SK-N-SH (cell line): ENCODE results near the gene TMEM132D. TPM values are rescaled to one million over a fixed set of nuclear protein-coding genes. Genes with fewer than 3 reads are reported as not detected.

Experiments used
- CTCF ChIA-PET: fragments of 300-600, 350-600 bp; formaldehyde crosslinking; extraction: SDS; loops from one replicate; lab custom pipeline; 2021; lab: Yijun Ruan, JAX
- POLR2A ChIA-PET: fragments of 350-600 bp; sonication (Branson Sonifier 250); formaldehyde crosslinking; extraction: SDS; loops from one replicate; lab custom pipeline; 2020; ENCODE audit warnings: antibody characterized with exemption, inconsistent platforms; lab: Yijun Ruan, JAX
- DNase-seq: peaks from one replicate; pipeline ENCODE4 v3.0.0; 2012
- H2AFZ ChIP-seq: fragments of 200-600 bp; sonication (generic); 2 replicates; pipeline ENCODE4 v1.8.1; 2016; ENCODE audit warnings: antibody characterized with exemption, mild to moderate bottlenecking, low read depth
- H3F3A ChIP-seq: fragments of 200-600 bp; sonication (generic); replicated peaks from 2 replicates; pipeline ENCODE3; 2016; ENCODE audit warnings: antibody characterized with exemption, mild to moderate bottlenecking; ENCODE audit not compliant: insufficient read depth
- H3K27ac ChIP-seq, 2 experiments: fragments of 200-500 bp in 1 of 2; fragments of 200-600 bp in 1 of 2; sonication (Bioruptor generic) in 1 of 2; sonication (generic), shearing (Covaris generic) in 1 of 2; 2 replicates each; pipeline versions ENCODE4 v1.5.1 to v1.6.1; 2014 to 2016; ENCODE audit warnings: low read depth in 2 of 2, inconsistent platforms in 1 of 2, low read length in 1 of 2, mild to moderate bottlenecking in 1 of 2, mixed read lengths in 1 of 2
- H3K27me3 ChIP-seq: fragments of 200-600 bp; sonication (generic), shearing (Covaris generic); 2 replicates; pipeline ENCODE4 v1.6.1; 2016; ENCODE audit warnings: mixed run types; ENCODE audit not compliant: insufficient read depth
- H3K36me3 ChIP-seq, 2 experiments: fragments of 200-500 bp in 1 of 2; fragments of 200-600 bp in 1 of 2; sonication (Bioruptor generic) in 1 of 2; sonication (generic) in 1 of 2; replicated peaks in 1 of 2; 2 replicates each; pipeline versions ENCODE3 to v1.5.1; 2014 to 2016; ENCODE audit warnings: low read length in 1 of 2, mild to moderate bottlenecking in 1 of 2; ENCODE audit not compliant: insufficient read depth in 2 of 2, control insufficient read depth in 1 of 2
- H3K4me1 ChIP-seq, 2 experiments: fragments of 200-500 bp in 1 of 2; fragments of 200-600 bp in 1 of 2; sonication (Bioruptor generic) in 1 of 2; sonication (generic), shearing (Covaris generic) in 1 of 2; 2 replicates each; pipeline versions ENCODE4 v1.5.1 to v1.6.1; 2014 to 2016; ENCODE audit warnings: low read depth in 1 of 2, low read length in 1 of 2, mixed run types in 1 of 2; ENCODE audit not compliant: insufficient read depth in 2 of 2, control insufficient read depth in 1 of 2
- H3K4me2 ChIP-seq: fragments of 200-600 bp; sonication (generic), shearing (Covaris generic); 2 replicates; pipeline ENCODE4 v1.6.1; 2017; ENCODE audit warnings: mixed run types
- H3K4me3 ChIP-seq, 2 experiments: fragments of 200-500 bp in 1 of 2; fragments of 200-600 bp in 1 of 2; sonication (Bioruptor generic) in 1 of 2; sonication (generic), shearing (Covaris generic) in 1 of 2; 2 replicates each; pipeline versions ENCODE4 v1.5.1 to v1.8.1; 2014 to 2016; ENCODE audit warnings: low read depth in 2 of 2, inconsistent platforms in 1 of 2, low read length in 1 of 2, mild to moderate bottlenecking in 1 of 2, mixed read lengths in 1 of 2, moderate library complexity in 1 of 2
- H3K79me2 ChIP-seq: fragments of 200-600 bp; sonication (generic); 2 replicates; pipeline ENCODE4 v1.8.1; 2017; ENCODE audit warnings: mild to moderate bottlenecking; ENCODE audit not compliant: insufficient read depth
- H3K9ac ChIP-seq: fragments of 200-600 bp; sonication (generic); 2 replicates; pipeline ENCODE4 v1.6.1; 2017; ENCODE audit warnings: mixed run types
- H3K9me2 ChIP-seq: fragments of 200-600 bp; sonication (generic); 2 replicates; pipeline ENCODE4 v1.6.1; 2017; ENCODE audit warnings: mixed run types
- H3K9me3 ChIP-seq: fragments of 200-600 bp; sonication (generic); 2 replicates; pipeline ENCODE4 v1.6.1; 2017; ENCODE audit warnings: mixed run types, mild to moderate bottlenecking, moderate library complexity
- H4K20me1 ChIP-seq: fragments of 200-600 bp; sonication (generic); 2 replicates; pipeline ENCODE4 v1.6.1; 2017; ENCODE audit warnings: mild to moderate bottlenecking, mixed run types; ENCODE audit not compliant: insufficient read depth
- CHD2 ChIP-seq: fragments of 150-350 bp; IDR thresholded peaks from 2 replicates; pipeline ENCODE4 v1.6.1; 2018; ENCODE audit warnings: low read length; ENCODE audit not compliant: partially characterized antibody
- EP300 ChIP-seq, 2 experiments: IDR thresholded peaks; 2 replicates each; pipeline versions ENCODE4 v1.4.0 to v1.6.1; 2012; ENCODE audit warnings: borderline replicate concordance in 1 of 2, low read depth in 1 of 2, low read length in 1 of 2
- FOXJ3 ChIP-seq: sonication (generic); formaldehyde crosslinking; IDR thresholded peaks from 2 replicates; pipeline ENCODE4 v1.5.1; 2020; ENCODE audit warnings: mild to moderate bottlenecking, missing genetic modification reagents
- FOXM1 ChIP-seq: IDR thresholded peaks from 2 replicates; pipeline ENCODE4 v1.4.0; 2012; ENCODE audit warnings: low read depth, mild to moderate bottlenecking
- GABPA ChIP-seq: IDR thresholded peaks from 2 replicates; pipeline ENCODE4 v1.4.0; 2012; ENCODE audit warnings: low read depth, mild to moderate bottlenecking
- GATA2 ChIP-seq: sonication (generic); formaldehyde crosslinking; IDR thresholded peaks from 2 replicates; pipeline ENCODE4 v1.5.0; 2020; ENCODE audit warnings: mild to moderate bottlenecking, missing genetic modification reagents
- JUND ChIP-seq: IDR thresholded peaks from 2 replicates; pipeline ENCODE4 v1.4.0; 2012
- NFIC ChIP-seq: IDR thresholded peaks from 2 replicates; pipeline ENCODE4 v1.4.0; 2012; ENCODE audit warnings: borderline replicate concordance
- PBX3 ChIP-seq: IDR thresholded peaks from 2 replicates; pipeline ENCODE4; 2012
- POLR2AphosphoS5 ChIP-seq: IDR thresholded peaks from 2 replicates; pipeline ENCODE4 v1.6.1; 2012; ENCODE audit warnings: low read depth, low read length
- RCOR1 ChIP-seq: fragments of 150-350 bp; IDR thresholded peaks from 2 replicates; pipeline ENCODE4 v1.6.1; 2017; ENCODE audit warnings: antibody characterized with exemption, low read length
- RFX5 ChIP-seq: IDR thresholded peaks from 2 replicates; pipeline ENCODE4 v1.6.1; 2012; ENCODE audit warnings: mild to moderate bottlenecking, improper control_type of control experiment, low read length
- SMC3 ChIP-seq: IDR thresholded peaks from 2 replicates; pipeline ENCODE4 v1.6.1; 2012; ENCODE audit warnings: low read depth, low read length, improper control_type of control experiment
- TAF1 ChIP-seq: IDR thresholded peaks from 2 replicates; pipeline ENCODE4 v1.6.1; 2012; ENCODE audit warnings: low read depth, mild to moderate bottlenecking, low read length, moderate library complexity, borderline replicate concordance
- TEAD4 ChIP-seq: IDR thresholded peaks from 2 replicates; pipeline ENCODE4 v1.4.0; 2012; ENCODE audit warnings: mild to moderate bottlenecking, borderline replicate concordance; ENCODE audit not compliant: insufficient read depth
- USF1 ChIP-seq: IDR thresholded peaks from 2 replicates; pipeline ENCODE4 v1.4.0; 2012; ENCODE audit warnings: low read depth, borderline replicate concordance
- USF2 ChIP-seq: fragments of 150-350 bp; IDR thresholded peaks from 2 replicates; pipeline ENCODE4 v1.6.1; 2017; ENCODE audit warnings: antibody characterized with exemption, low read length, low read depth, borderline replicate concordance
- YY1 ChIP-seq: IDR thresholded peaks from 2 replicates; pipeline ENCODE4 v1.4.0; 2012; ENCODE audit warnings: low read depth, mild to moderate bottlenecking
- WGBS: methylation state at CpG from one replicate; pipeline ENCODE4 v1.1.6; 2017; ENCODE audit warnings: low lambda C conversion rate; 5-methylcytosine and 5-hydroxymethylcytosine counted together
- polyA plus RNA-seq, 3 experiments: library from polyadenylated mRNA; depleted of rRNA; stranded (reverse); fragments of >200 nt; gene quantifications; 2 replicates each; pipeline ENCODE4 v1.2.3, GENCODE V29; 2012
- TF ChIP-seq, protein P1 (sequence below): IDR thresholded peaks from 2 replicates; pipeline ENCODE4 v1.4.0; 2012; ENCODE audit warnings: low read depth
- TF ChIP-seq, protein P2 (sequence below): IDR thresholded peaks from 2 replicates; pipeline ENCODE4 v1.4.0; 2012; ENCODE audit warnings: low read depth, borderline replicate concordance

TMEM132D gene
- polyA plus RNA-seq, 1 of the 3 experiments (the other 2 are of a cell fraction): not detected

- Histone ChIP-seq H3K27ac (no peak overlapping the region), H3K4me1 (no peaks in the 10 kb centered on the region), H3K36me3 (no peaks in the 10 kb centered on the region), H3F3A (no peaks in the 10 kb centered on the region), H3K9me3 (no peaks in the 10 kb centered on the region), H4K20me1 (no peaks in the 10 kb centered on the region), H3K4me3 (no peak overlapping the region), H2AFZ (no peak overlapping the region), H3K9ac (no peak overlapping the region), H3K9me2 (no peaks in the 10 kb centered on the region)
- ChIA-PET CTCF (no interaction called here), POLR2A (no interaction called here)
- no peak for DNase-seq
- 6% methylated on average over 4 of the region's 4 CpGs for WGBS
- no peak for TF ChIP-seq POLR2AphosphoS5
- TF ChIP-seq TEAD4: no peak
- TF ChIP-seq JUND: no peak
- TF ChIP-seq, protein P1, sequence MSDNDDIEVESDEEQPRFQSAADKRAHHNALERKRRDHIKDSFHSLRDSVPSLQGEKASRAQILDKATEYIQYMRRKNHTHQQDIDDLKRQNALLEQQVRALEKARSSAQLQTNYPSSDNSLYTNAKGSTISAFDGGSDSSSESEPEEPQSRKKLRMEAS: no peak
- no peak for TF ChIP-seq NFIC
- no peak for TF ChIP-seq CHD2
- no peak for TF ChIP-seq RFX5
- TF ChIP-seq RCOR1: no peak
- no peak for TF ChIP-seq FOXM1
- no peak for TF ChIP-seq USF1
- TF ChIP-seq, protein P2, sequence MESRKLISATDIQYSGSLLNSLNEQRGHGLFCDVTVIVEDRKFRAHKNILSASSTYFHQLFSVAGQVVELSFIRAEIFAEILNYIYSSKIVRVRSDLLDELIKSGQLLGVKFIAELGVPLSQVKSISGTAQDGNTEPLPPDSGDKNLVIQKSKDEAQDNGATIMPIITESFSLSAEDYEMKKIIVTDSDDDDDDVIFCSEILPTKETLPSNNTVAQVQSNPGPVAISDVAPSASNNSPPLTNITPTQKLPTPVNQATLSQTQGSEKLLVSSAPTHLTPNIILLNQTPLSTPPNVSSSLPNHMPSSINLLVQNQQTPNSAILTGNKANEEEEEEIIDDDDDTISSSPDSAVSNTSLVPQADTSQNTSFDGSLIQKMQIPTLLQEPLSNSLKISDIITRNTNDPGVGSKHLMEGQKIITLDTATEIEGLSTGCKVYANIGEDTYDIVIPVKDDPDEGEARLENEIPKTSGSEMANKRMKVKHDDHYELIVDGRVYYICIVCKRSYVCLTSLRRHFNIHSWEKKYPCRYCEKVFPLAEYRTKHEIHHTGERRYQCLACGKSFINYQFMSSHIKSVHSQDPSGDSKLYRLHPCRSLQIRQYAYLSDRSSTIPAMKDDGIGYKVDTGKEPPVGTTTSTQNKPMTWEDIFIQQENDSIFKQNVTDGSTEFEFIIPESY: no peak
- no peak for TF ChIP-seq TAF1
- no peak for TF ChIP-seq SMC3
- no peak for TF ChIP-seq FOXJ3 (CRISPR knock-in tag)
- TF ChIP-seq USF2: no peak
- TF ChIP-seq, all 33 proteins: peak for 0
- H3K27me3 ChIP-seq: no peaks in the 10 kb centered on the region
- no peak overlapping the region for H3K4me2 ChIP-seq
- no peaks in the 10 kb centered on the region for H3K79me2 ChIP-seq
Measured at GRCh38 chr12:129830796-129831195, 73.0 kb downstream of the TMEM132D start.

DNA sequence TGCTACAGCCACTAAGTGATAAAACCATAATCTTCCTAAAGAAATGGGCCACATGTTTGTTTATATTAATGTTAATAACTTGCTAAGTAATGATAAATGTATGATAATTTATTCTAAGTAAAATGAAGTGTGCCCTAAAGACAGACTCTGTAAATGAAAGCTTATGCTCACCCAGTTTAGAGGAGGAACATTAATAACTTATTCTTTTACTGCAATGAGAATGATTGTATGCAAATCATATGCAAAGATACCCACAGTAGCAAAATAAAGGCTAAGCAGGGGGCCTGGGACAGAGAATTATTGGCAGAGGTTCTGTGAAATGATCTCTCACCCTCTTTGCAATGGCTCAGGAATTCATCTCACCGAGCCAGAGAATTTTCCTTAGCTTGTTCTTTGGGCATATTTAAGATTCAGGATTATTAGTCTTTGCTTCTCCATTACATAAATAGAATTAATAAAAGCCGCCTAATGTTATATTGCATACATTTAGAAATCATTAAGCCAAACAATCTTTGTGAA, 75.9 kb downstream of the TMEM132D start:
- H3K9me2 ChIP-seq: no peaks in the 10 kb centered on the region
- 32% methylated on average over 2 of the region's 2 CpGs for WGBS
- no peaks in the 10 kb centered on the region for H3K79me2 ChIP-seq
- POLR2A ChIA-PET: no interaction called here
- H3K4me2 ChIP-seq: no peak overlapping the region
- no peak for DNase-seq
- H3K27ac ChIP-seq: no peak overlapping the region
- no peak overlapping the region for H2AFZ ChIP-seq
- H3K4me1 ChIP-seq: no peaks in the 10 kb centered on the region; a peak in 1 of 4 replicates
- H3K9me3 ChIP-seq: no peaks in the 10 kb centered on the region
- H3F3A ChIP-seq: no peaks in the 10 kb centered on the region
- H3K4me3 ChIP-seq: no peak overlapping the region
- CTCF ChIA-PET: no interaction called here
- no peak overlapping the region for H3K9ac ChIP-seq
- H3K36me3 ChIP-seq: no peaks in the 10 kb centered on the region
- no peaks in the 10 kb centered on the region for H3K27me3 ChIP-seq
- no peaks in the 10 kb centered on the region for H4K20me1 ChIP-seq
- no peak for TF ChIP-seq EP300 (IDR thresholded peaks at IDR 0.05; ENCODE audit: borderline replicate concordance in 1 of 2, low read depth in 1 of 2, low read length in 1 of 2)
- TF ChIP-seq, protein P2: no peak
- no peak for TF ChIP-seq PBX3
- no peak for TF ChIP-seq YY1
- TF ChIP-seq RFX5: no peak
- no peak for TF ChIP-seq GABPA
- TF ChIP-seq SMC3: no peak
- TF ChIP-seq NFIC: no peak
- TF ChIP-seq GATA2 (CRISPR knock-in tag): no peak
